GM20431 (cell line): ENCODE results near the gene TMEM98.
"Not testable (repeated sequence)": the region's sequence is repeated elsewhere in the genome, so short reads cannot be mapped to it uniquely, and the experiment has no call there.

Experiments used
- in situ Hi-C: fragments of 300-500 bp; cut with MseI, MboI; formaldehyde crosslinking; loops from one replicate; pipeline ENCODE4 v1.15.0; 2020; ENCODE audit warnings: low sequenced_read_pairs; ENCODE audit not compliant: unreplicated experiment

TMEM98 gene, protein sequence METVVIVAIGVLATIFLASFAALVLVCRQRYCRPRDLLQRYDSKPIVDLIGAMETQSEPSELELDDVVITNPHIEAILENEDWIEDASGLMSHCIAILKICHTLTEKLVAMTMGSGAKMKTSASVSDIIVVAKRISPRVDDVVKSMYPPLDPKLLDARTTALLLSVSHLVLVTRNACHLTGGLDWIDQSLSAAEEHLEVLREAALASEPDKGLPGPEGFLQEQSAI

DNA sequence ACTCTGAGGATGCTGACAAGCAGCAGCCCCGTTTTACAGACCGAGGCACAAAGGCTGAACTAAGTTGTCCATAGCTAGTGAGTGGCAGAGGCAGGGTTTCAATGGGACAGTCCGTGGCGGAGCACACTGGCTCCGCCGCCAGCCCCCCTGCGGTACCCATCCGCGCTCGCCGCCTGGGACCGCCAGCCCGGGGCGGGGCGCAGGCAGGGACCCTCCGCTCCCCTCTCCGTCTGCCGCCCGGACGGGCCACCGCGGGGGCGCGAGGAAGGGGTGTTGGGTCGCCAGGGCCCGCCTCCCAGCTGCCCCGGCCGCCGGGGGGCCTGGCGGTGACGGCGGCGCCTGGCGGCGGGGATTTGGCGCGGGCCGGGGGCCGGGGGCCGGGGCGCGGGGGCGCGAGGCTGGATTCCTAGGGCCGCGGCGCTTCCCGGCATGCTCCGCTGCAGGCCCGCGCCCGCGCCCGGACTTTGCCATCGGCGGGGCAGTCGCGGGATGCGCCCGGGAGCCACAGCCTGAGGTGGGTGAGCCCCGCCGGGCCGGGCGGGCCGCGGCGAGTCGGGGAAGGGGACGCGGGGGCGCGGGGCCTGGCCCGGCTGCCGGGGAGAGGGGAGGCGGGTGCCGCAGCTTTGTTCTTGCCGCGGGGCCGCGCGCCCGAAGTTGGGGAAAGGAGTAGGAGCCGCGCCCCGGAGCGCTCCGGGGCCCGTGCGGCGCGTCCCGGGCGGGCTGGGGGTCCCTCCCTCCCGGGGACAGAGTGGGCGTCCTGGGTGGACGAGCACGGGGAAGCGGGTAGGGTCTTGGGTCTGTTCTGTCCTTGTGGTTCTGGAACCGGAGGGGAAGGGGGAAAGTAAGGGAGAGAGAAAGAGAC, at the start of gene TMEM98:
Gene TMEM98, plus strand, starts transcription at position 430 of the 862 bp plus-strand sequence. CDS start 3,376 bp downstream, outside the sequence.
- in situ Hi-C loops: loop anchor here (25.0 kb wide), 2 partner anchors 109 to 266 kb away; no protein-coding TSS in a partner anchor

DNA sequence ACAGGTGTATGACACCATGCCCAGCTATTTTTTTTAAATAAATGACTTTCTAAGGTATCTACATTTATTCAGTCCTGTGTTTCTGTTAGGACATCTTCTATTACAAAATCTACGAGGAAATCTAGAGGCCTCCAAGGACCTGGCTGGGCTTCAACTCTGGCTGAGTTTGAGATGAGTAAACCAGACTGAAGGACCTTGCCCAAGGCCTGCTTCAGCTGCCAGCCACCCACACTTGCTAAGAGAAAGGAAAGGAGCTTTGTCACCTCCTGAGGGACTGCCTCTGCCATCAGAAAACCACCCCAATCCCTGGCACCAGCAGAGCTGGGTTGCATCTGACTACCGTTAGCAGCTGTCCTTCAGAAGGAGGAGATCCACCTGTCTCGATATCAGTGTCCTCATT, 49.7 kb upstream of the TMEM98 start:
- in situ Hi-C loops: loop anchor here (10.0 kb wide), 1 partner anchor 93 kb away; no protein-coding TSS in a partner anchor

DNA sequence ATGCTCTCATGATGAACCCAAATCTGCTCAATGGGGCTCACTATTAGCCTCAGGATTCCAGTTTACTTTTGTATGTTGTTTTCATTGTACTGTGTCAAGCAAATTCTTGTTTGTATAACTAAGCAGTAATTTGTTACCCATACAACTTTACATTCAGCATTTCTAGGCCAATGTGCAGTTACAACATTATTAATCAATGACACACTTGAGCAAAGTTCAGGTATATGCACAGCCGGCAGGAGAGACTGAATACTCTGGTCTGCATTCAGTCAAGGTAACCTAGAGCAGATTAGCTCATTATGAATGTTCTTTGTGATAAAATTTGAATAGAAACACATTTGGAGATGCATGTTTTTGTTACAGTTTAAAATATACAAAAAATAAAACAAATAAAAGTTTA, 48.8 kb upstream of the TMEM98 start:
- in situ Hi-C loops: loop anchor here (10.0 kb wide), 1 partner anchor 94 kb away; no protein-coding TSS in a partner anchor

DNA sequence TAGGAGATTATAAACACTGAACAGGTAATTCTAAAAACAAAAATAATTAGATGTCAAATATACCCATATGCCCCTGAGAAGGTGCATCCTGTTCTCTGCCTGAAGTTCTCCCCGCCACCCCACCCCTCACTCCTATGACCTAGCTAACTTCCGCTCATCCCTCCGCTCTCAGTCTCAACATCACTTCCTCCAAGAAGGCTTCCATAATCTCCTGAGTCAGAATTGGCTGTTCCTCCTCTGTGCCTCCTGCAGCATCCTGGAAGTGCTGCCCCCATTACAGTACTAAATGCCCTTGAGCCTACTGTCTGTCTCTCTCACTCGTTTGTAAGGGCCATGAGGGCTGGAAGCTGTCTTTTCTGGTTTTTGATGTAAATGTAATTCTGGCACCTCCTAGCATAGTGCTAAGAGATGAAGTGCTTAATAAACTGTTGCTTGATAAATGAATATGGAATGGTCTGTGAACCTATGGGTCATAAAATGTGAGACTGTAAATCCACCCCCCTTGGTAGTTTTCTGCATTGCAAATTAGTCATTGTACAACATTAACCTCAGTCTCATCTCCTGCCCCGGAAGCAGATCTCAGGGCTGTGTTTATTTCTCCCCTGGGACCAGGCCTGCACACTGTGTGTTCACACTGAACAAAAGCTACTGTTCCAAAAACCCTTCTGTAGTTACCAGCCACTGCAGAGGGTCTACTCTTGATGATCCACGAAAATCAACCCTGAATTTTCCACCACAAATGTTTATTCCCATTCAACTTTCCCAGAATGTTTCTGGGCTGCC, 47.1 kb upstream of the TMEM98 start:
- in situ Hi-C loops: no loop called here

DNA sequence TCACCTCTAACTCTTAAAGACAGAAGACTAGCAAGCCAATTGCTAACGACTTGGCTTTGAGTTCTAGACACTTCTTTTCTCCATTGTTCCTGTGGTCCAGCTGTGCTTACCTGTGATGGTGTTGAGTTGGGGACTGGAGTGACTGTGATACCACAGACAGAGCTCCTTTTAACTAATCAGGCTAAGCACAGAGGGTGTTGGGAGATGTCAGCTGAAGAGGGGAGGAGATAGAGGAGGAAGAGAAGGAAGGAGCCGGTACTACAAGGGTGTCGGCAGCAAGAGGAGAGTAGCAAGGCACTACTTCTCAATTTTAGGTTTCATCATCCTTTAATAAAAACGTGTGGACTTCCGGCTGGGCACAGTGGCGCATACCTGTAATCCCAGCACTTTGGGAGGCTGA, 45.9 kb upstream of the TMEM98 start:
- in situ Hi-C loops: no loop called here

DNA sequence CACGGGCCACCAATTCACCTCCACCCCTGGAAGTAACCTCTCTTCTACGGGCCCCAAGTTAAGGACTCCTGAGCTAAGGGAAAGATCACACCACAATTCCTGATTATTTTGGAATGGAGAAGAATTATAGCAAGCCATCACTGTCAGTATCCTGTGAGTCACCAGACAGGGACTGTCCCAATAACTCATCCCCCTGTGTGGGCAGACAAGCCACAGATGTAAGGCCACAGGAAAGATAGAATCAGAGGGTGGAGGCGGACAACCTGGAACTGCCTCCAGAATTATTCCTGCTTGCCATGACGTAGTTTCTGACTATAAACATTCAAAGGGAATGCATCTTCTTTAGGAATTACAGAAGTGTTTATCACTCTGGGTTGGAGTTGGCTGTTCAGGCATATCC, 45.2 kb upstream of the TMEM98 start:
- in situ Hi-C loops: no loop called here

DNA sequence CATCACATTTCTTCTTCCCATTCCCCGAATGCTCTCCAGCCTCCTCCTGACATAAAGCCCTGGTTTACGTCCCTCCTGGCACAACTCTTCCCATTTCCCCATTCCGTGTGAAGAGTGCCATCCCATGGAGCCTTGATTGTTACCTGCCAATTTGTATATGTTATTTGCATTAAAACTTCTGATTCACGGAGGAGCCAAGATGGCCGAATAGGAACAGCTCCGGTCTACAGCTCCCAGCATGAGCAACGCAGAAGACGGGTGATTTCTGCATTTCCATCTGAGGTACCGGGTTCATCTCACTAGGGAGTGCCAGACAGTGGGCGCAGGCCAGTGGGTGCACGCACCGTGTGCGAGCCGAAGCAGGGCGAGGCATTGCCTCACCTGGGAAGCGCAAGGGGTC, 41.0 kb upstream of the TMEM98 start:
- in situ Hi-C loops: not testable (repeated sequence)

DNA sequence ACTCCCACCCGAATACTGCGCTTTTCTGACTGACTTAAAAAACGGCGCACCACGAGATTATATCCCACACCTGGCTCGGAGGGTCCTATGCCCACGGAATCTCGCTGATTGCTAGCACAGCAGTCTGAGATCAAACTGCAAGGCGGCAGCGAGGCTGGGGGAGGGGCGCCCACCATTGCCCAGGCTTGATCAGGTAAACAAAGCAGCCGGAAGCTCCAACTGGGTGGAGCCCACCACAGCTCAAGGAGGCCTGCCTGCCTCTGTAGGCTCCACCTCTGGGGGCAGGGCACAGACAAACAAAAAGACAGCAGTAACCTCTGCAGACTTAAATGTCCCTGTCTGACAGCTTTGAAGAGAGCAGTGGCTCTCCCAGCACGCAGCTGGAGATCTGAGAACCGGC, 40.5 kb upstream of the TMEM98 start:
- in situ Hi-C loops: not testable (repeated sequence)

DNA sequence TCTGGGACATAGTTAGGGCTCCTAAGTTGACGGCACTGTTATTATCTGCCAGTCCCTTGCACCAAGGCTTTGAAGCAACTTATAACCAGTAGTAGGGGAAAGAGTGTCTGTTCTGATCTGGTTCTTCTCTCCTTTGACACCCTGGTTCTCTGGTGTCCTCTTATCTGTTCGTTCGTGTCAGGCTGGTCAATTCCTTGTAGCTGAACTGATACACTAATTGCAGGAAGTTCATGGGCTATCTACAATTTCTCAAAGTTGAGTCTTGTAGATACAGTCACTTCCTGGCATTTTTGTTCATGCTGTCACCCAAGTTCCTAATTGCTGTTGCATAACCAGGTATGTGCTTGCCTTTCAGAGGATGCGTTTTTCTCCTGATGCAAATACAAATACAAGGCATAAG, 33.7 kb upstream of the TMEM98 start:
- in situ Hi-C loops: no loop called here

DNA sequence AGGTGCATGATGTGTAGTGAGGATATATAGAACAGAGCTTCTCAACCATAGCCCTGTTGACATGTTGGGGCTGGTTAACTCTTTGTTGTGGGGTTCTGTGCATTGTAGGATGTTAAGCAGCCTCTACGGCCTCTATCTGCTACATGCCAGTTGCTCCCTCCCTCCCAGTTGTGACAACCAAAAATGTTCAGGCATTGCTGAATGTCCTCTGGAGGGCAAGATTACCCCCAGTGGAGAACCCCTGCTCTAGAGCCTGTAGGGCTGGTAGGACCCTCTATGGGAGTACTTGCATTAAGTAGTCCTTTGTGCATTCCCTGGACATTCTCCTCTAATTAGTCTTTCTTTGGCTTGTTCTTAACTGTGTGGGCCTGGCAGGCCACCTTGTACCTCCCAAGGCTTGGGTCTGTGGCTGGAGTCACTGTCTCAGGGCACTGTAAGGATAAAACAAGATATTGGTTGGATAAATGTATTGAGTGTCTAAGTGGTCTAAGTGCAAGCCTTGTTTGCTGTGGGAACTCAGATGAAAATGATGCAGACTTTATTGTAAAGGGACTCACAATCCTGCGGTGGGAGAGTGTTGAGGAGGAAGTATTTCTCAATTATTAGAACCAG, 31.2 kb upstream of the TMEM98 start:
- in situ Hi-C loops: no loop called here

DNA sequence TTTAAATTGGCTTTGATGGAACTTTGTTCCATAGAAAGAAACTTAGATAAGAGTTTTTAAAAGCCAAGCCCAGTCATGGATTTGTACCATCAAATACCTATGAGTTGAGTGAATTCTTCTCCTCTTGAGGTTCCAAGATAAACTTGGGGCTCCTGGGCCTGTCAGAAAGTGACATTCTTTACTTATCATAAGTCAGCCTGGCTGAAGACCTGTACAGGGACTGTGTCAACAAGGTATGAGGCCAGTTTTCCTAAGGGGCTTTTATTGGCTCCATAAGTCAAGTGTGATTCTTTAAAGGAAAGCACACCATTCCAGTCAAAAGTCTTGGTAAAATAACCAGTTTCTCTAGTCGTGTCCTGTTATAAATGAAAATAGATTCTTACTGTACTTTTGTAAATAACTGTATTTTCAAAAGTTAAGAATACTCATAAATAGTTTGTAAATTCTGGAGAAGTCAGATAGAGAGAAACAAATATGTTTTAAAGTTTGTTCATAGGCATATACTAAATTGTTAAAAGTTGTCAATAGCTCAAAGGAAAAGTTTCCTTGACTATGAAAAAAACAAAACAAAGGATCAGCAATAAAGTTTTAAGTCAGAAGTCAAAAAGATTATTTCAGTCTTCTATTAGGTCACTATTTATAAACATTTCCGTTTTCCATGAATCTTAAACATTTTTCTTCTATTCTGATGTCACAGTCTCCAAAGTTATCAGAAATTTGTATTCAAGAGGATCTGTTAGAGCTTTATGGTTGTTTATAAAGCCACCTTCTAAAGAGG, 28.5 kb upstream of the TMEM98 start:
- in situ Hi-C loops: no loop called here

DNA sequence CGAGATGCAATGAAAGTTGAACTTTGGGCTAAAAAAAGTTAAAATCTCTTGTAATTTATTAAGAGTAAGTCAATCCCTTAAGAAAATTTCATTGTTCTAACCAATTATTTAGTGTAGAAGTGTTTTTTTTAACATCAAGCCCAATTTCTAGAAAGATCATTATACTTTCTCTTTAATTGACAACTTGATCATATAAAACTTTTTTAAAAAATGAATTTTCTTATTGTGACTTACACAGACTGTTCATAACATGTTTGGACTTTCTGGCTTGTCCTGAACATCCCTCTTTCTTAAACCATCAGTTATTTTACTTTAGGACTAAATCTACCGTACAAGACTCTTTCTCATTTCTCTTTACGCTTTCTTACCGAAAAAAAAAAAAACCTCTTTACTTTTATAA, 26.2 kb upstream of the TMEM98 start:
- in situ Hi-C loops: no loop called here

DNA sequence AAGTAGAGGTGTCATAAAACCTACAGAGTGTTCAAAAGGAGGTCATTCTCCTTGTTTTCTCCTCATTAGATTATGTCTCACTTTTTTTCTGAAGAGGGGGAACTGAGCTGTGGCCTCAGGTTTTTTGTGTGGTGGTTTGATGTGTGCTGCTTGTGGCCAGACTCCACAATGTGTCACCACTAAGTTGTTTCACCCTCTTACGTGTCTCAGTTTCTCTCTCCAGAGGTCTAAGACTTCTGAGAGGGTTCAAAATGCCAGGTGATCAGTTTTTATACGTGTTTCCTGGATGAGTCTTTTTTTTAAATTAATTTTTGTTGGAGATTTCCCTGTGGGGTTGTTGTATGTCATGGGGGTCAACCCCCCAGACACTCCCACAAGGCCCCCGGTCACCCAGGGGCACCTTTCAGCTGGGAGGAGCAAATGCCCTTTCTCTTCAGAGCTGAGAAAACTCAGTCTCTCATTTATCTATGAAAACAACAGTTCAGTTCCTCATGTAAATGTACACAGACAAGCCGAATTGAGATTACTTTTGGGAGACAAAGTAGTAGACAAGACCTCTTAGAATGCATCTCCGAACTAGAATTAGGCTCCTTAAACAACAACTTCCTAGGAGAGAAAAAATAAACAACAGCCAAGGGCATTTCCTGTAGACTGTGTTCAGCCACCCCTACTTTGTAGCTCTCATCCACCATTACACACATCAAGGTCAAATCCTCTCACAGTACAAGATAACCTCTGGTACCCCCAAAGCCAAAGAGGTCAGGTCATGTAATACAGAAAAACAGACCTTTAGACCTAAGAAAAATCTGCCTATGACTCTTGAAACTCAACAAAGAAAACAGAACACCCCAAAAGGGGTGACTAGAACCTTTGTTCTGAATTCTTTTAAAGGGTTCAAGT, 23.9 kb upstream of the TMEM98 start:
- in situ Hi-C loops: no loop called here

DNA sequence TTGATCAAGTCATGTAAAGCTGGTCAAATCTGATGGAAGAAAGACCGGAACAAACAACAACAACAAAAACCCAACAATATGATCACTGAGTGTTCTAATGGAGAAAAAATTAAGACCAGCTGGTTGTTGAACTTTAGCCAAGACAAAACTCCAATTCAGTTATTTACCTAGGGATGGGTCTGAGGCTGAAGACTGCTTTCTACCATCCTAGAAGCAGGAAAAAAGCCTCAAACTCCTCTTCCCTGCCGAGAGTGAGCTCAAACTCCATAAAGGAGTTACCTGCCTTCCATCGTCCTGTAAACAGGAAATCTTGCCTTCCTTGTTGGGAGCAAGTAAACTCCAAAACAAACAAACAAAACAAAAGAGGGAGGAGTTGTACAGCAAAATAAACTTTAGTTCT, 23.1 kb upstream of the TMEM98 start:
- in situ Hi-C loops: no loop called here

DNA sequence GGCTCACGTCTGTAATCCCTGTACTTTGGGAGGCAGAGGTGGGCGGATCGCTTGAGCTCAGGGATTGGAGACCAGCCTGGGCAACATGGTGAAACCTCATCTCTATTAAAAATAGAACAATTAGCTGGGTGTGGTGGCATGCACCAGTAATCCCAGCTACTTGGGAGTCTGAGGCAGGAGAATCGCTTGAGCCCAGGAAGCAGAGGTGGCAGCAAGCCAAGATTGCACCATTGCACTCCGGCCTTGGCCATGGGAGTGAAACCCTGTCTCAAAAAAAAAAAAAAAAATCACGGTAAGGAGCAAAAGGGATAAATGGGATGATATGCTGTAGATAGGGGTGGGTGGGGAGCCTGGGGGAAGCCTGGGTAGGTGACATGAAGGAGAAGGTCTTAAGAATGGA, 20.4 kb upstream of the TMEM98 start:
- in situ Hi-C loops: no loop called here

DNA sequence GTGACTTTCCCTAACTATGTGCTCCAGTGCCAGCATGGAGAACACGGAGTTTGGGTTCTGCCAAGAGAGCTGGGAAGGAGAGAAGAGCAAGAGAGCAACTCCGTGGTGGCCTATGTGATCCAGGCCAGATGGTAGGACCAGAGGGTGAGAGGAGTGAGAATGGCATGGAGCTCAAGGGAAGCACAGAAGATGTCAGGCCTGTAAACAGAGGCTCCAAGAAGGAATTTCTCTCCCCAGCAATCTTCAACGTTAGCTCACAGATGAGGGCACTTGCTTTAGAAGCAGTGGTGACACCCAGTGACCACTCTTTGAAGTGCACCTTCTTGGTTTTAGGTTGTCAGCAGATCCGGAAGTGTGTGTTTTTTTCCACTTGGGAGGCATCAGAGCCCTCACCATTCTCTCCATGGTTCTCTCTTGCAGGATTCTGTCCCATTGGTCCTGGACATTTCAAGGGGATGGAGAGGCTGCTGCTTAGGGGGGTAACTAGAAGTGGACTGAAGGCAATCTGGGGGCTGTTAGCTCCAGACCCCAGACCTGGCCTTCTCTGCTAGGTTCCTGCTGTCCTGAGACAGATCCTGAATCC, 18.1 kb upstream of the TMEM98 start:
- in situ Hi-C loops: no loop called here

DNA sequence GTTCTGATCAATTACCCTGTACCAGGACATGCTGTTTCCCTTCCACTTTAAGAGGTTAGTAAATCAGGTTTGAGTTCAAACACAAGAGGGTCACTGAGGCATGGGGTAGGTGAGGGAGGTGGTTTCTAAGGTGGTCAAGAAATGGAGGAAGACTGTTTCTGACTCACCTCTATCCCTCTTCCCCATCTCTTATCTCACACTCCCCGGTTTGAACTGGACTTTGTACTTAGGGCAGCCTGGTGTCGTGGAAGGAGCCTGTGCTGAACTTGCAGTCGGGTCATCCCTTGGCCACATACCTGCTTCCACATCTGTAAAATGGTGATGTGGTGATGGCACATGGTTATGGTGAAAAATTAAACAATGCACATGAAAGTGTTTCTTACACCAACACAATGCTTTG, 17.2 kb upstream of the TMEM98 start:
- in situ Hi-C loops: no loop called here

DNA sequence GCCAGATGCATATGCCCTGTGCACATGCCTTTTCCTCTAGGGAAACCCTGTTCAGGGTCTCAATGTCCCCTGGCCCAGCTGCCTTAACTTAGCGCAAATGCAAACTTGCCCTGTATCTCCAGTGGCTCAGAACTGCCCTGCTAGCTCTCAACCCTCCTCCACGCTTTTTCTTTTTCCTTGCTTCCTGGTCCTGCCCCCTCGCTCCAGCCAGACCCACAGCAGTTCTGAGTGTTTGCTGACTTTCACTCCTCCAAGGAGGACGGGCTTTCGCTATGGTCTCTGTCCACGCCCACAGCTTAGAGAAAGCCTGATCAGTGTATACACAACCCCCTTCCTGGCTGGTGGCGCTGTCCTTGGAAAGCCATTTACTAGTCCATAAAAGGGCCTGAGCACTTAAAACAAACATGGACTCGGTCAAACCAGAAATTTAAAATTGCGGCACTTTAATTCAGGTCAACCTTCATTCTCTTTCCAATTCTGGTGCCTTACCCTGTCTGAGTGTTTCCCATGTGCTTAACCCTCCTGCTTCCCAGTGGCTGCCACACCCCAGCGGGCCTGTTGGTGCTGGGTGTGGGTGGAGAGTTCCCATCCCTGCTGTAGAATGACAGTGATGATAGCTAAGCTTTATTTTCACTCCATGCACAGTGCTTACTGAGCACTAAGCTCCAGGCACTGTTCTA, 15.6 kb upstream of the TMEM98 start:
- in situ Hi-C loops: no loop called here
